DOHH2 (cell line): ENCODE results near the gene SLC50A1.
A peak's percentile ranks its signal among the peaks of the same experiment; 100 is the strongest.

Experiments used
- H3F3A ChIP-seq: fragments of 200-600 bp; sonication (generic), shearing (Covaris generic); 2 replicates; pipeline ENCODE4 v1.6.0; 2016; ENCODE audit warnings: antibody characterized with exemption, mild to moderate bottlenecking; ENCODE audit not compliant: control insufficient read depth, insufficient read depth
- H3K27ac ChIP-seq: fragments of 200-600 bp; sonication (generic); 2 replicates; pipeline ENCODE4 v1.5.1; 2014; ENCODE audit warnings: low read depth, mild to moderate bottlenecking, low read length, moderate library complexity
- H3K27me3 ChIP-seq: fragments of 200-600 bp; sonication (generic); 2 replicates; pipeline ENCODE4 v1.6.1; 2014; ENCODE audit warnings: mild to moderate bottlenecking, low read length, mixed read lengths; ENCODE audit not compliant: control insufficient read depth
- H3K36me3 ChIP-seq: fragments of 200-600 bp; sonication (generic); 2 replicates; pipeline ENCODE4 v1.6.1; 2014; ENCODE audit warnings: mild to moderate bottlenecking, low read length, moderate library complexity, mixed read lengths; ENCODE audit not compliant: control insufficient read depth
- H3K4me1 ChIP-seq: fragments of 200-600 bp; sonication (generic); 2 replicates; pipeline ENCODE4 v1.6.1; 2014; ENCODE audit warnings: mild to moderate bottlenecking, low read length, mixed read lengths; ENCODE audit not compliant: control insufficient read depth
- H3K4me2 ChIP-seq: fragments of 200-600 bp; sonication (generic); 2 replicates; pipeline ENCODE4 v1.6.0; 2014; ENCODE audit warnings: mild to moderate bottlenecking, low read length, moderate library complexity
- H3K4me3 ChIP-seq: fragments of 200-600 bp; sonication (generic); 2 replicates; pipeline ENCODE4 v1.5.1; 2014; ENCODE audit warnings: mild to moderate bottlenecking, low read length, mixed read lengths
- H3K79me2 ChIP-seq: fragments of 200-600 bp; sonication (generic); 2 replicates; pipeline ENCODE4 v1.6.1; 2014; ENCODE audit warnings: mild to moderate bottlenecking, low read length, mixed read lengths; ENCODE audit not compliant: control insufficient read depth
- H3K9me2 ChIP-seq: fragments of 200-600 bp; sonication (generic); replicated peaks from 2 replicates; pipeline ENCODE4 v1.6.1; 2014; ENCODE audit warnings: mild to moderate bottlenecking, low read length, mixed read lengths; ENCODE audit not compliant: control insufficient read depth
- H3K9me3 ChIP-seq: fragments of 200-600 bp; sonication (generic); 2 replicates; pipeline ENCODE4 v1.6.1; 2014; ENCODE audit warnings: antibody characterized with exemption, low read length, mixed read lengths; ENCODE audit not compliant: control insufficient read depth, insufficient read depth
- H4K20me1 ChIP-seq: fragments of 200-600 bp; sonication (generic); 2 replicates; pipeline ENCODE4 v1.6.0; 2014; ENCODE audit warnings: low read depth, mild to moderate bottlenecking, antibody characterized with exemption, low read length, moderate library complexity; ENCODE audit not compliant: control insufficient read depth, insufficient read depth
- EZH2phosphoT487 ChIP-seq: fragments of 200-600 bp; sonication (generic); IDR thresholded peaks from 2 replicates; pipeline ENCODE4 v1.6.1; 2017; ENCODE audit warnings: borderline replicate concordance, mild to moderate bottlenecking, antibody characterized with exemption, low read length, moderate library complexity, mixed read lengths
- TF ChIP-seq, protein P1 (sequence below): fragments of 200-600 bp; sonication (generic); IDR thresholded peaks from one replicate; pipeline ENCODE4 v1.5.1; 2014; ENCODE audit warnings: antibody characterized with exemption, mild to moderate bottlenecking, low read depth, low read length; ENCODE audit not compliant: poor library complexity, severe bottlenecking

The SLC50A1 gene

GRCh38 chr1:155175927-155176371 is 40.3 kb downstream of the SLC50A1 start:
- Histone ChIP-seq H3K9me3 (no peaks in the 10 kb centered on the region), H4K20me1 (no peaks in the 10 kb centered on the region), H3K79me2 (peaks cover 20% of the 10 kb centered on the region), H3K4me3 (no peak overlapping the region), H3K27ac (no peak overlapping the region), H3F3A (peaks cover 13% of the 10 kb centered on the region; the same call in 1 of the 2 replicates), H3K4me1 (peaks cover 45% of the 10 kb centered on the region), H3K4me2 (no peak overlapping the region), H3K36me3 (peaks cover 33% of the 10 kb centered on the region), H3K27me3 (no peaks in the 10 kb centered on the region), H3K9me2 (no peaks in the 10 kb centered on the region)
- TF ChIP-seq, protein P1, sequence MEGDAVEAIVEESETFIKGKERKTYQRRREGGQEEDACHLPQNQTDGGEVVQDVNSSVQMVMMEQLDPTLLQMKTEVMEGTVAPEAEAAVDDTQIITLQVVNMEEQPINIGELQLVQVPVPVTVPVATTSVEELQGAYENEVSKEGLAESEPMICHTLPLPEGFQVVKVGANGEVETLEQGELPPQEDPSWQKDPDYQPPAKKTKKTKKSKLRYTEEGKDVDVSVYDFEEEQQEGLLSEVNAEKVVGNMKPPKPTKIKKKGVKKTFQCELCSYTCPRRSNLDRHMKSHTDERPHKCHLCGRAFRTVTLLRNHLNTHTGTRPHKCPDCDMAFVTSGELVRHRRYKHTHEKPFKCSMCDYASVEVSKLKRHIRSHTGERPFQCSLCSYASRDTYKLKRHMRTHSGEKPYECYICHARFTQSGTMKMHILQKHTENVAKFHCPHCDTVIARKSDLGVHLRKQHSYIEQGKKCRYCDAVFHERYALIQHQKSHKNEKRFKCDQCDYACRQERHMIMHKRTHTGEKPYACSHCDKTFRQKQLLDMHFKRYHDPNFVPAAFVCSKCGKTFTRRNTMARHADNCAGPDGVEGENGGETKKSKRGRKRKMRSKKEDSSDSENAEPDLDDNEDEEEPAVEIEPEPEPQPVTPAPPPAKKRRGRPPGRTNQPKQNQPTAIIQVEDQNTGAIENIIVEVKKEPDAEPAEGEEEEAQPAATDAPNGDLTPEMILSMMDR, result no peak
- TF ChIP-seq EZH2phosphoT487, result no peak

GRCh38 chr1:155176544-155177071 is 41.0 kb downstream of the SLC50A1 start:
- Histone ChIP-seq H3K4me3 (no peak overlapping the region), H4K20me1 (no peaks in the 10 kb centered on the region), H3K27me3 (no peaks in the 10 kb centered on the region), H3K36me3 (peaks cover 27% of the 10 kb centered on the region), H3K4me2 (no peak overlapping the region), H3K9me2 (no peaks in the 10 kb centered on the region), H3K79me2 (peaks cover 15% of the 10 kb centered on the region), H3K9me3 (no peaks in the 10 kb centered on the region), H3F3A (peaks cover 13% of the 10 kb centered on the region; the same call in 1 of the 2 replicates), H3K27ac (no peak overlapping the region), H3K4me1 (peaks cover 45% of the 10 kb centered on the region)
- TF ChIP-seq EZH2phosphoT487, result no peak
- TF ChIP-seq, protein P1, result peak; percentile 91

- Histone ChIP-seq H3K27ac (no peak overlapping the region), H3F3A (peaks cover 13% of the 10 kb centered on the region; the same call in 1 of the 2 replicates), H3K4me2 (no peak overlapping the region), H4K20me1 (no peaks in the 10 kb centered on the region), H3K79me2 (peaks cover 7% of the 10 kb centered on the region), H3K27me3 (no peaks in the 10 kb centered on the region), H3K9me3 (no peaks in the 10 kb centered on the region), H3K4me3 (no peak overlapping the region), H3K9me2 (no peaks in the 10 kb centered on the region), H3K4me1 (peaks cover 38% of the 10 kb centered on the region), H3K36me3 (peaks cover 27% of the 10 kb centered on the region)
- no peak for TF ChIP-seq EZH2phosphoT487
- TF ChIP-seq, protein P1, result no peak
Measured at GRCh38 chr1:155177192-155177917, 41.7 kb downstream of the SLC50A1 start.
